NCI-H1436 (cell line): ENCODE data around the gene PTTG1.
"Not testable (repeated sequence)": the region's sequence is repeated elsewhere in the genome, so short reads cannot be mapped to it uniquely, and the experiment has no call there.

ENCODE experiments used
- DNase-seq: peaks from one replicate; lab custom pipeline; 2025; lab: John Stamatoyannopoulos, UW

Gene PTTG1

DNA sequence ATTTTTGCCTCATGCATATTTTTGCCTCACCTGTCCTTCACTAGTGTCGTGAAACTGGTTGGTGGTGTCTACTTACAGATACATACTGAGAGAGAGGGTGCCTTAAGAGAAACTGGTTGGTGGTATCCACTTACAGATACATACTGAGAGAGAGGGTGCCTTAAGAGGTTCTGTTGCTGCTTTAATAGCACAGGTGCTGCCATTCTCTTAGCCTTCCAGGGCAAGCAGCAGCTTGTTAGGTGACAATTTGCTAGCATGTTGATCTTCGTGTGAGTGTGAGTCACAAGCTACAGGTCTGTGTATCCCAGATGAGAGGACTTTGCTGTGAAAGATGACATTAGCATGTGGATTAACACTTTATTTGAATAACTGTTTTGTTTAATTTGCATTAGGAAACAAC lies 1.4 kb downstream of the PTTG1 start:
- peak; percentile 72 for DNase-seq

GRCh38 chr5:160427607-160428006 lies 6.0 kb downstream of the PTTG1 start:
- no peak for DNase-seq

DNA sequence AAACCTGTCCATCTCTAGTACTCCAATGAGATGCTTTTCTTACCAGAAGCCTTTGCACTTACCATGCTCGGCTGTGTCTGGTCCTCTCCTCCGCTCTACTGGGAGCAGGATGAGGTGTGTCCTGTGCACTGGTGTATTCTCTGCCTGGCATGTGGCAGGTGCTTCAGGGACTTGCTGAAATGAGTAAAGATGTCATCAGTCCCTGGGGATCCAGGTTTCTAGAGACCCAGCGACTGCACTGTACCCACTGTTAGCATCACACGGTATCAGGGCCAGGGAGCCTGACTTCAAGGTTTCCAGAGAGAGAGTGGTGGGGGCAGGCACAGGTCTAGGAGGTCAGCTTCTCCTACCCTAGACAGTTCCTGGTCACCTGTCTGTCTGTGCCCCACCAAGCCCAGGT lies 10.5 kb downstream of the PTTG1 start:
- DNase-seq = peak; percentile 8

- no peak for DNase-seq
These were observed 11.1 kb downstream of the PTTG1 start for GRCh38 chr5:160432787-160433186.

DNA sequence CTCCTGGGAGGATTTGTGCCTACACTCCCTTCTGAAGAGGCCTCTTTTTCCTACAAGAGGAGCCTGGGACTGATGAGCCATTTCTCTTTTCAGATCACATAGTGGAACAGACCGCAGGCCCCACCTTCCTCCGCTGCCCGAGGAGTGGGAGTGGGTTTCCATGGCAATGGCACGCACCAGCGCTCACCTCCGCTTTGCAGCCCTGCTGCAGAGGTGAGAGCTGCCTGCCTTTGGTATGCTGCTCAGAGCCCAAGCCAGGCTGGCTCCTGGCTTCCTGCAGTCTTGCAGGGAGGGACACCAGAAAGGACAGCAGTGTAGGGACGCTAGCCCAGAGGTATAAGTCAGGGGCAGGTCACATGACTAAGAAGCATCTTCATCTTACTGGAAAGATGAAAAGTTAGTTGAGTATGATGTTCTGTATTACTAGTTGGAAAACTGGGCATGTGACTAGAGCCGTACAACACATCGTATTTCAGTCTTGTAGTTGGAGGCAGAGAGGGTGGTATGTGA lies 12.4 kb downstream of the PTTG1 start:
- peak; percentile 67 for DNase-seq

- DNase-seq = no peak
These were observed 13.9 kb downstream of the PTTG1 start for GRCh38 chr5:160435532-160435931.

GRCh38 chr5:160436017-160436416 lies 14.4 kb downstream of the PTTG1 start:
- DNase-seq = no peak

- not testable (repeated sequence) for DNase-seq
These were observed 15.0 kb downstream of the PTTG1 start for GRCh38 chr5:160436661-160437060.

DNA sequence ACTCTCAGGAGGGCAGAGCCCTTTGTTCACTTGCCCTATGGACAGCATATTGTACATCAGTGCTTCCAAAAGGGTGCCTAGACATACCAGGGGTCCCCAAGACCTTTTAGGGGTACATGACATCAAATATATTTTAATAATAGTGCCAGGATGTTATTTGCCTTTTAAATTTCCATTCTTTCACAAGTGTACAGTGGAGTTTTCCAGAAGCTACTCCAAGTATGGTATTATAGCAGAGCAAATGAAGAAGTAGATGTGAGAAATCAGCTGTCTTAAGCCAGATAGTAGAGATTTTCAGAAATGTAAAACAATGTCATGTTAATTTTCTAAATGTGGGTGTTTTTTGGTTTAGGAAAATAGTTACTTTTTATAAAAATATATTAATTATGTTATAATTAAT lies 15.6 kb downstream of the PTTG1 start:
- no peak for DNase-seq

- peak; percentile 68 for DNase-seq
These were observed 16.9 kb downstream of the PTTG1 start for GRCh38 chr5:160438316-160439204.

- DNase-seq = peak; percentile 71
These were observed 17.5 kb downstream of the PTTG1 start for GRCh38 chr5:160439205-160439600.

DNA sequence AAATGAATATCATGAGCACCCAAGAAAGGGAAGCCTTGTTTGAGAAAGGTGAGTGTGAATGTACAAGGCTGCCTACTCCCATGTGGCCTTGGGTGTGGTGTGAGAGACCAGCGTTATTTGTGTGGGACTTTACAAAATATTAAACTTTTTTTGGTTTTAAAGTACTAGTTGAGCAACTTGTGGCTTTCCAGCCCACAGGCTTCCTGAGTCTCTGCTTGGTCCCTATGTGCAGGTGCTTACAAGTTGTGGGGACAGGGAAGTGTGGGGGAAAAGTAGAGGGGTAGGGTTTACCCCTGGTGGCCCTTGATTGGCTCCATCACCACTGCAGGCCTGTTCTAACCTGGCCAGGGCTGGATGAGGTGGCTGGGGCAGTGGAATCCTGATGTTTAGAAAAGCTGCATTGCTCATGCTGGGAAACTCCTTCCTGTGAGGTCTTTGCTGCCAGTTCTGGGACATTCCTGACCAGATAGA lies 19.7 kb downstream of the PTTG1 start:
- no peak for DNase-seq

- DNase-seq = no peak
These were observed 21.3 kb downstream of the PTTG1 start for GRCh38 chr5:160442824-160443431.

DNA sequence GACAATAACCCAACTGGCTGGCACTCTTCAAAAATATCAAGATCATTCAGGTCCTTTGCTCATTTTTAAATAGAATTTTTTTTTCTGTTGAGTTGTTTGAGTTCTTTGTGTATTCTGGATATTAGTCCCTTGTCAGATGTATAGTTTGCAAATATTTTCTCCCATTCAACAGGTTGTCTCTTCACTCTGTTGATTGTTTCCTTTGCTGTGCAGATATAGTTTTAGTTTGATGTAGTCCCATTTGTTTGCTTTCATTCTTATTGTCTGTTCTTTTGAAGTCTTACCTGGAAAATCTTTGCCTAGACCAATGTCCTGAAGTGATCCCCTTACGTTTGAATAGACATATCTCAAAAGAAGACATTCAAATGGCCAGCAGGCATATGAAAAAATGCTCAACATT lies 22.8 kb downstream of the PTTG1 start:
- no peak for DNase-seq

DNA sequence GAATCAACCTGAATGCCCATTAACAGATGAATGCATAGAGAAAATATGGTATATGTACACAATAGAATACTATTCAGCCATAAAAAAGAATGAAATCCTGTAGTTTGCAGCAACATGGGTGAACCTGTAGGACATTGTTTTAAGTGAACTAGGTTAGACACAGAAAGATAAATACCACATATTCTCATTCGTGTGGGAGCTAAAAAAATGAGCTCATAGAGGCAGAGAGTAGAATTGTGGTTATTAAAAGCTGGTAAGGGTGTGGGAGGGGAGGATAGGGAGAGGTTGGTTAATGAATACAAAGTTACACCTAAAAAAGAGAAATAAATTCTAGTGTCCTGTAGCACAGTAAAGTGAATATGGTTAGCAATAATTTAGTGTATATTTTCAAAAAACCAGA lies 23.5 kb downstream of the PTTG1 start:
- DNase-seq = no peak

DNA sequence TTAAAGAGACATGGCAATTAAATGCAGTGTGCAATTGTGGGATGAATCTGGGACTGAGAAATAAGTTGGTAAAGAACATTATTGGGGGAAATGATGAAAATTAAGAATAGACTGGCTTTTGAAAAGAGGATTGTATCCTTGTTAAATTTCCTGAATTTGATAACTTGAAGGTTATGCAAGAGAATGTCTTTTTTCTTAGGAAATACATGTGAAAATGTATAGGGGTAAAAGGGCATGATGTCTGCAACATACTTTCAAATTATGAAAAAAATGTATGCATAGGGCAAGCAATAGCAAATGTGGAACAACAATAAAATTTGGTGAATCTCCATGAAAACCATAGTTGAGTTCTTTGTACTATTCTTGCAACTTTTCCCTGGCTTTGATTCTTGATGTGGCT lies 24.1 kb downstream of the PTTG1 start:
- DNase-seq = no peak

DNA sequence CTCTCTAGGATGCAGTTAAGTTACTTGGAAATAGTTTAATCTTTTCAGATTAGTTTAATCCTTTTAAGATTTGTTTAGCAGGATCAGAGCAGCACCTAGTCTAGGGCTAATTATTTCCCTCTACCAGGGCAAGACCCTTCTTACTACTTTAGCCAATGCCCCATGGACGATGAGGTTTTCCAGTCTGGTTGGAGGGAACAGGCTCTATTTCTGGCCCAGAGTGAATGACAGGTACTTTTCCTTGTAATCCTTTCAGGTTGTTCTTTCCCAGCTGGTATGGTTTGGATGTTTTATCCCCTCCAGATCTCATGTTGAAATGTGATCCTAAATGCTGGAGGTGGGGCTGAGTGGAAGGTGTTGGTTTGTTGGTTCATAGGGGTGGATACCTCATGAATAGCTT lies 27.2 kb downstream of the PTTG1 start:
- no peak for DNase-seq

DNA sequence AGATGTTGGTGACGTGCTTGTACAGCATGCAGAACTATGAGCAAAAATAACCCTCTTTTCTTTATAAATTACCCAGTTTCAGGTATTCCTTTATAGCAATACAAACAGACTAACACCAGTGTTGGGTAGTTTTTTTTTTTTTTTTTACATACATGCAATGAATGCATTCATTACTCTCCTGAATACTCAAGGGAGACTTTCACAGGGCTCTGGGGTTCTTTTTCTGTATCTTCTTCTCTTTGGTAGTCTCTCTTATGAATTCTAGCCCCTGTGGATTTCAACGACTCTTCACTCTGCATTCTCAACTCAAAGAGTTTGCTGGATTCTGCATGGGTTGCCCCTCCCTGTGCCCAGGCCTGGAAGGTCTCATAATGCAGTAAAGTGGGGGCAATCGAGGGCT lies 27.8 kb downstream of the PTTG1 start:
- no peak for DNase-seq

GRCh38 chr5:160450164-160450932 lies 28.7 kb downstream of the PTTG1 start:
- no peak for DNase-seq

DNA sequence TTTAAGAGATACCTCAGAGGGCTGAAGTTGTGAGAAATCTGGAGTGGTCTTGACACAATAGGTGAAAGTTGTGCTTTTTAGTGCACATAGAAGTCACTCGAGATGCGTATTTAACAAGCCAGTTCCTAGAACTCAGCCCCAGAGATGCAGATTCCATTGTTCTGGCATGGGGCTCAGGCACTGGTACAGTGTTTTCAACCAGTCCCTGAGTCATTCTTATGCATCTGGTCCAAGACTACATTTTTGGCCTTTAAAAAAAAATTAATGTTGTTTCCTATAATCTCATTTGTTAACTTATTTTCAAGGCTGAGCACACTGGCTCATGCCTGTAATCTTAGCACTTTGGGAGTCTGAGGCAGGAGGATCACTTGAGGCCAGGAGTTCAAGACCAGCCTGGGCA lies 29.6 kb downstream of the PTTG1 start:
- no peak for DNase-seq

DNA sequence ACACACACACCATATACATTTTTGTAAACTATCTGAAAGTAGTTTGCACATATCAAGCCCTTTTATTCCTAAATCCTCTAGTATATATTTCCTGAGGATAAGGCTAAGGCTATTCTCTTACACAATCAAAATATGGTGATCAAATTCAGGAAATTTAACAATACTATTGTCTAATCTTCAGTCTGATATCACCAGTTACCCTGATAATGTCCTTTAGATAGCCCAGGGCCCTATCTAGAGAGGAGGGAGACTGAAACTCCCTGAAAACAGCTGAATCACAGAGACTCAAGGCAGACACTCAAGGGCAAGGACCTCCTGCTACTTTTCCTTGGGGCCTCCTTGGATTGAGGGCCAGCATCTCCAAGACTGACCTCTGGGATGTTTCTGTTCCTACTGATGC lies 30.4 kb downstream of the PTTG1 start:
- DNase-seq = no peak

DNA sequence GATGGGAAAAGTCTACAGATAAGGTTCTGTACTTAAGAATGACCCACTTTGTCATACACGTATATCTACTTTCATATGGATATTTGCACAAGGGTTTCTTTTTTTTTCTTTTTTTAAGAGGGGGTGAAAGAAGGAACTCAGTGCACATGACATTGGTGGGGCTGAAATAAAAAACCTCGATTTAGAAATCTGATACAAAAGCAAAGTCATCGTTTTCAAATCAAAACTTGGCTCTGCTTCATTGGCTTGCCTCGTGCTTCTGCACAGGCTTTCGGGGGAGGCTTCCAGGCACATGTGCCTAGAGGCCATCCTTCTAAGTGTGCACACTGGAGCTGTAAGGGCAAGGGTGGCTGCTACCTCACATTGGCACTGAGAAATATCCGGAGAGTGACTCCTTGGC lies 31.1 kb downstream of the PTTG1 start:
- DNase-seq = no peak

- DNase-seq = no peak
These were observed 32.1 kb downstream of the PTTG1 start for GRCh38 chr5:160453751-160454150.
